SH-SY5Y (cell line): ENCODE data around the gene KLHDC9.

Source experiments
- GATA2 ChIP-seq: IDR thresholded peaks from 2 replicates; pipeline ENCODE4 v1.6.1; 2011; ENCODE audit warnings: mild to moderate bottlenecking, low read depth, low read length
- GATA3 ChIP-seq: IDR thresholded peaks from 2 replicates; pipeline ENCODE4 v1.6.1; 2011; ENCODE audit warnings: low read depth, mild to moderate bottlenecking, low read length, moderate library complexity

GRCh38 chr1:161121042-161121650 is 23.0 kb downstream of the KLHDC9 start:
- TF ChIP-seq GATA3 (no peak), GATA2 (no peak)
